A549 (cell line): Measurements from ENCODE around the gene ARHGAP42. TPM values are rescaled to one million over a fixed set of nuclear protein-coding genes. Genes with fewer than 3 reads are reported as not detected.

Experiments
- ATAC-seq, 2 experiments: fragments of 200-7000 bp in 1 of 2; fragments of >200 bp in 1 of 2; cut with Nextera tagmentation in 1 of 2; cut with Tn5 transposase in 1 of 2; 3 replicates each; pipeline versions ENCODE4 v1.8.0 to v1.9.1; 2018 to 2020; ENCODE audit warnings: mild to moderate bottlenecking in 1 of 2, moderate library complexity in 1 of 2
- CTCF ChIA-PET: fragments of 300-600 bp; sonication (Branson Sonifier 250); formaldehyde crosslinking; extraction: SDS; loops from one replicate; lab custom pipeline; 2021; ENCODE audit warnings: antibody characterized with exemption, inconsistent platforms; lab: Yijun Ruan, JAX
- POLR2A ChIA-PET: fragments of 350-600 bp; formaldehyde crosslinking; extraction: SDS; loops from one replicate; lab custom pipeline; 2021; ENCODE audit warnings: antibody characterized with exemption, inconsistent platforms; lab: Yijun Ruan, JAX
- DNase-seq, 2 experiments: peaks; one replicate each; pipeline versions ENCODE4 v3.0.0 to v3.0.0-alpha.2; 2011 to 2016; ENCODE audit warnings: low read depth in 1 of 2, low spot score in 1 of 2
- FAIRE-seq: peaks from 2 replicates; lab custom pipeline; 2011; peaks lifted over from hg19 to GRCh38; lab: Jason Lieb, UNC
- H3K27ac ChIP-seq, 2 experiments: fragments of >200 bp; sonication (Bioruptor Twin); formaldehyde crosslinking; 3 replicates each; pipeline ENCODE4 v1.5.1; 2016 to 2017
- H3K4me1 ChIP-seq: fragments of >200 bp; sonication (Bioruptor Twin); formaldehyde crosslinking; 3 replicates; pipeline ENCODE4 v1.6.1; 2016
- H3K4me2 ChIP-seq: fragments of >200 bp; sonication (Bioruptor Twin); formaldehyde crosslinking; 3 replicates; pipeline ENCODE4 v1.6.1; 2016
- H3K4me3 ChIP-seq: fragments of >200 bp; sonication (Bioruptor Twin); formaldehyde crosslinking; 3 replicates; pipeline ENCODE4 v1.5.1; 2016
- H3K9me3 ChIP-seq: fragments of >200 bp; sonication (Bioruptor Twin); formaldehyde crosslinking; 3 replicates; pipeline ENCODE4 v1.6.1; 2016
- BHLHE40 ChIP-seq: IDR thresholded peaks from 2 replicates; pipeline ENCODE4 v1.6.1; 2012; ENCODE audit warnings: low read depth, low read length, inconsistent platforms
- CBX2 ChIP-seq: fragments of 200-600 bp; sonication (generic); IDR thresholded peaks from 2 replicates; pipeline ENCODE4 v1.6.1; 2016; ENCODE audit warnings: low read depth, mild to moderate bottlenecking, borderline replicate concordance
- CBX8 ChIP-seq: fragments of 200-600 bp; sonication (generic); IDR thresholded peaks from 2 replicates; pipeline ENCODE4 v1.6.1; 2016
- CHD2 ChIP-seq: fragments of 150-350 bp; IDR thresholded peaks from 2 replicates; pipeline ENCODE4 v1.6.1; 2014; ENCODE audit warnings: low read length; ENCODE audit not compliant: partially characterized antibody
- EHMT2 ChIP-seq: fragments of 200-600 bp; sonication (generic); IDR thresholded peaks from 2 replicates; pipeline ENCODE4 v1.6.1; 2016; ENCODE audit warnings: antibody characterized with exemption, low read depth, mild to moderate bottlenecking, moderate library complexity
- EP300 ChIP-seq, 2 experiments: fragments of >200 bp; sonication (Bioruptor Twin); formaldehyde crosslinking; IDR thresholded peaks; 2 replicates in 1 of 2; 3 replicates in 1 of 2; pipeline ENCODE4 v1.6.1; 2016 to 2017
- ESRRA ChIP-seq: fragments of 150-350 bp; IDR thresholded peaks from 2 replicates; pipeline ENCODE4 v1.6.1; 2014; ENCODE audit warnings: mild to moderate bottlenecking, low read length, borderline replicate concordance
- GATA3 ChIP-seq: IDR thresholded peaks from 2 replicates; pipeline ENCODE4 v1.6.1; 2012; ENCODE audit warnings: borderline replicate concordance
- HEYL ChIP-seq: fragments of 250-450 bp; sonication (Bioruptor Pico); IDR thresholded peaks from 2 replicates; pipeline ENCODE4 v1.8.0; 2021; ENCODE audit warnings: mild to moderate bottlenecking, moderate library complexity
- HMGXB4 ChIP-seq: fragments of 250-450 bp; sonication (Bioruptor Pico); IDR thresholded peaks from 2 replicates; pipeline ENCODE4 v1.5.0; 2021; ENCODE audit warnings: mild to moderate bottlenecking, moderate library complexity, borderline replicate concordance
- HOXB5 ChIP-seq: fragments of 250-450 bp; sonication (Bioruptor Pico); IDR thresholded peaks from 2 replicates; pipeline ENCODE4 v1.5.0; 2020; ENCODE audit warnings: mild to moderate bottlenecking, moderate library complexity
- KDM5A ChIP-seq: fragments of 200-600 bp; sonication (generic); IDR thresholded peaks from 2 replicates; pipeline ENCODE4 v1.6.1; 2016; ENCODE audit warnings: antibody characterized with exemption, mild to moderate bottlenecking
- MAFK ChIP-seq: fragments of 450-650 bp; IDR thresholded peaks from 2 replicates; pipeline ENCODE4 v1.6.1; 2014; ENCODE audit not compliant: partially characterized antibody
- MAX ChIP-seq: IDR thresholded peaks from 2 replicates; pipeline ENCODE4 v1.6.1; 2012
- MYC ChIP-seq: IDR thresholded peaks from 2 replicates; pipeline ENCODE4 v1.6.1; 2012; ENCODE audit warnings: mild to moderate bottlenecking, inconsistent platforms, low read length, improper control_type of control experiment, borderline replicate concordance
- PHF8 ChIP-seq: fragments of 200-600 bp; sonication (generic); IDR thresholded peaks from 2 replicates; pipeline ENCODE4 v1.6.1; 2016; ENCODE audit warnings: low read depth, mild to moderate bottlenecking, antibody characterized with exemption, moderate library complexity, borderline replicate concordance
- POLR2A ChIP-seq: IDR thresholded peaks from 2 replicates; pipeline ENCODE4 v1.6.1; 2012; ENCODE audit warnings: mild to moderate bottlenecking, low read length
- RARB ChIP-seq: fragments of 250-450 bp; sonication (Bioruptor Pico); IDR thresholded peaks from 2 replicates; pipeline ENCODE4 v1.8.0; 2021; ENCODE audit warnings: mild to moderate bottlenecking, moderate library complexity
- REST ChIP-seq: fragments of 200-600 bp; sonication (generic); IDR thresholded peaks from 2 replicates; pipeline ENCODE4 v1.6.1; 2016; ENCODE audit warnings: antibody characterized with exemption, mild to moderate bottlenecking, moderate library complexity
- SMC3 ChIP-seq: fragments of >200 bp; sonication (Bioruptor Twin); formaldehyde crosslinking; IDR thresholded peaks from 3 replicates; pipeline ENCODE4 v1.6.1; 2018; ENCODE audit warnings: inconsistent platforms
- SREBF2 ChIP-seq: fragments of 450-650 bp; IDR thresholded peaks from 2 replicates; pipeline ENCODE4 v1.6.1; 2014; ENCODE audit warnings: mild to moderate bottlenecking, moderate library complexity
- TP53 ChIP-seq: fragments of 250-450 bp; sonication (Bioruptor Pico); IDR thresholded peaks from 2 replicates; pipeline ENCODE4 v1.5.0; 2021; ENCODE audit warnings: mild to moderate bottlenecking, moderate library complexity
- USF2 ChIP-seq: fragments of 450-650 bp; IDR thresholded peaks from 2 replicates; pipeline ENCODE4 v1.6.1; 2014; ENCODE audit warnings: antibody characterized with exemption
- ZC3H11A ChIP-seq: fragments of 450-650 bp; IDR thresholded peaks from 2 replicates; pipeline ENCODE4 v1.6.1; 2014; ENCODE audit warnings: antibody characterized with exemption, mild to moderate bottlenecking
- ZNF302 ChIP-seq: fragments of 250-450 bp; sonication (Bioruptor Pico); IDR thresholded peaks from 2 replicates; pipeline ENCODE4 v1.9.0; 2021; ENCODE audit warnings: inconsistent platforms, mild to moderate bottlenecking, moderate library complexity
- WGBS: methylation state at CpG from one replicate; pipeline ENCODE4 v1.1.6; 2017; ENCODE audit errors: missing lambda C conversion rate; 5-methylcytosine and 5-hydroxymethylcytosine counted together
- polyA plus RNA-seq, 4 experiments: library from polyadenylated mRNA; depleted of rRNA in 3 of 4; stranded (reverse); fragments of >200 nt; fragmentation: RNase III in 1 of 4; extraction: RNeasy Plus Mini Kit Qiagen cat#74134 plus additional on column Dnase treatment in 1 of 4; gene quantifications; 2 replicates in 3 of 4; 3 replicates in 1 of 4; pipeline ENCODE4 v1.2.3, GENCODE V29; 2011 to 2017
- TF ChIP-seq, protein P1 (sequence below): fragments of 150-350 bp; IDR thresholded peaks from 2 replicates; pipeline ENCODE4 v1.6.1; 2014; ENCODE audit warnings: low read depth, mild to moderate bottlenecking, low read length
- TF ChIP-seq, protein P2 (sequence below): IDR thresholded peaks from 2 replicates; pipeline ENCODE4 v1.6.1; 2012

The ARHGAP42 gene
- polyA plus RNA-seq, 2 of the 4 experiments (the other 2 are of a cell fraction), result 5.1 to 17.0 TPM

DNA sequence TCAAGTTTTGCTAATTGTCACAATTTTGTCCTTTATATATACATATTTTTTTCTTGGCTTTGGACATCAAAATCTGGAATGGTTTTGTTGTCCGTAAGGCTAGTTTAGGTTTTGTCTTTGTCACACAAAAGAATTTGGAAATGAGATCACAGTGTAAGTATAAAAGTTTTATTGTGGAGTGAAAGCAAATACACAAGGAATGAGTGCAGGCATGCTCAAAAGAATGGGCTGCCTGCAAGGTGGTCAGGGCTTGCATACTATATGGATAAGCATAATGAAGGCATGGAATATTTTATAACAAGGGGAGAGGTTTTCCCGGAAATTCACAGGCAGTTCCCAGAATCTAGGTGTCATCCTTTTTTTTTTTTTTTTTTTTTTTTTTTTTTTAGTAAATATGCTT is 150.2 kb downstream of the ARHGAP42 start:
- Histone ChIP-seq H3K9me3 (no peaks in the 10 kb centered on the region), H3K4me2 (no peak overlapping the region), H3K4me1 (peaks cover 49% of the 10 kb centered on the region), H3K4me3 (no peak overlapping the region), H3K27ac (no peak overlapping the region)
- CTCF ChIA-PET, result no interaction called here
- ATAC-seq (no peak), FAIRE-seq (no peak), DNase-seq (no peak)
- POLR2A ChIA-PET, result no interaction called here
- WGBS, result 80% methylated on average over 2 of the region's 2 CpGs
- TF ChIP-seq USF2, result no peak
- no peak for TF ChIP-seq BHLHE40
- no peak for TF ChIP-seq ESRRA
- TF ChIP-seq KDM5A, result no peak
- TF ChIP-seq ZC3H11A, result no peak
- TF ChIP-seq, protein P1, sequence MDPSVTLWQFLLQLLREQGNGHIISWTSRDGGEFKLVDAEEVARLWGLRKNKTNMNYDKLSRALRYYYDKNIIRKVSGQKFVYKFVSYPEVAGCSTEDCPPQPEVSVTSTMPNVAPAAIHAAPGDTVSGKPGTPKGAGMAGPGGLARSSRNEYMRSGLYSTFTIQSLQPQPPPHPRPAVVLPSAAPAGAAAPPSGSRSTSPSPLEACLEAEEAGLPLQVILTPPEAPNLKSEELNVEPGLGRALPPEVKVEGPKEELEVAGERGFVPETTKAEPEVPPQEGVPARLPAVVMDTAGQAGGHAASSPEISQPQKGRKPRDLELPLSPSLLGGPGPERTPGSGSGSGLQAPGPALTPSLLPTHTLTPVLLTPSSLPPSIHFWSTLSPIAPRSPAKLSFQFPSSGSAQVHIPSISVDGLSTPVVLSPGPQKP, result no peak
- TF ChIP-seq SREBF2, result no peak
- no peak for TF ChIP-seq RARB (CRISPR knock-in tag)
- TF ChIP-seq HOXB5, result no peak
- TF ChIP-seq, protein P2, sequence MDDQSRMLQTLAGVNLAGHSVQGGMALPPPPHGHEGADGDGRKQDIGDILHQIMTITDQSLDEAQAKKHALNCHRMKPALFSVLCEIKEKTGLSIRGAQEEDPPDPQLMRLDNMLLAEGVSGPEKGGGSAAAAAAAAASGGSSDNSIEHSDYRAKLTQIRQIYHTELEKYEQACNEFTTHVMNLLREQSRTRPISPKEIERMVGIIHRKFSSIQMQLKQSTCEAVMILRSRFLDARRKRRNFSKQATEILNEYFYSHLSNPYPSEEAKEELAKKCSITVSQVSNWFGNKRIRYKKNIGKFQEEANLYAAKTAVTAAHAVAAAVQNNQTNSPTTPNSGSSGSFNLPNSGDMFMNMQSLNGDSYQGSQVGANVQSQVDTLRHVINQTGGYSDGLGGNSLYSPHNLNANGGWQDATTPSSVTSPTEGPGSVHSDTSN, result no peak
- TF ChIP-seq HMGXB4 (CRISPR knock-in tag), result no peak
- no peak for TF ChIP-seq REST
- no peak for TF ChIP-seq EP300 (IDR thresholded peaks at IDR 0.05)
- TF ChIP-seq MAX, result no peak
- no peak for TF ChIP-seq SMC3

GRCh38 chr11:100841711-100842407 is 154.8 kb downstream of the ARHGAP42 start:
- peak overlapping the region; percentile 62 for H3K4me2 ChIP-seq
- DNase-seq (peak in 1 of 2 experiments; percentile 34), FAIRE-seq (no peak), ATAC-seq (peak in 1 of 2 experiments; percentile 64; a peak in 3 of 6 replicates)
- 56% methylated on average over 4 of the region's 4 CpGs for WGBS
- no peaks in the 10 kb centered on the region for H3K9me3 ChIP-seq
- ChIA-PET POLR2A (no interaction called here), CTCF (interaction anchor here (1.2 kb wide), 1 partner anchor 16 kb away, joined by 3 read pairs; no protein-coding TSS in a partner anchor)
- H3K27ac ChIP-seq, result peak overlapping the region; percentile 4 to 39; a peak in 2 of 6 replicates
- H3K4me1 ChIP-seq, result peaks cover 17% of the 10 kb centered on the region; the same call in 2 of the 3 replicates
- no peak overlapping the region for H3K4me3 ChIP-seq
- TF ChIP-seq ESRRA, result no peak
- no peak for TF ChIP-seq MYC
- no peak for TF ChIP-seq EP300 (IDR thresholded peaks at IDR 0.05)
- peak; percentile 92 for TF ChIP-seq GATA3
- TF ChIP-seq HEYL (CRISPR knock-in tag), result no peak
- TF ChIP-seq MAFK, result peak; percentile 79
- no peak for TF ChIP-seq PHF8
- no peak for TF ChIP-seq BHLHE40
- no peak for TF ChIP-seq EHMT2
- TF ChIP-seq ZNF302 (CRISPR knock-in tag), result no peak
- TF ChIP-seq CBX8, result no peak
- no peak for TF ChIP-seq CBX2
- no peak for TF ChIP-seq ZC3H11A
- TF ChIP-seq TP53 (CRISPR knock-in tag), result no peak
- no peak for TF ChIP-seq POLR2A
- no peak for TF ChIP-seq CHD2
